Bronchial epithelial cell (primary cell): ENCODE results near the gene PAOX. TPM values are rescaled to one million over a fixed set of nuclear protein-coding genes. Genes with fewer than 3 reads are reported as not detected.

Source experiments
- DNase-seq: peaks from one replicate; pipeline ENCODE4 v3.0.0-alpha.2; 2010; ENCODE audit warnings: low read depth
- FAIRE-seq: peaks from 2 replicates; lab custom pipeline; 2011; peaks lifted over from hg19 to GRCh38; lab: Jason Lieb, UNC
- H3K27me3 ChIP-seq: 2 replicates; pipeline ENCODE4 v1.5.1; 2011; ENCODE audit warnings: low read length; ENCODE audit not compliant: control insufficient read depth, insufficient read depth
- H3K36me3 ChIP-seq: 2 replicates; pipeline ENCODE4 v1.5.1; 2011; ENCODE audit warnings: low read length; ENCODE audit not compliant: control insufficient read depth, insufficient read depth
- H3K4me3 ChIP-seq: 2 replicates; pipeline ENCODE4 v1.5.1; 2011; ENCODE audit warnings: mild to moderate bottlenecking, low read depth, low read length, control low read depth
- CTCF ChIP-seq: IDR thresholded peaks from 2 replicates; pipeline ENCODE4 v1.5.1; 2011; ENCODE audit warnings: mild to moderate bottlenecking, moderate library complexity, low read length, control low read depth, inconsistent platforms; ENCODE audit not compliant: insufficient read depth, severe bottlenecking
- total RNA-seq: library from RNA; depleted of rRNA; stranded (reverse); fragments of >200 nt; gene quantifications from 2 replicates; pipeline ENCODE4 v1.2.1, GENCODE V29; 2014

PAOX gene
- total RNA-seq, 1 donor from 2014 or later = 5.0 TPM

- DNase-seq = no peak
- H3K27me3 ChIP-seq = no peaks in the 10 kb centered on the region
- no peaks in the 10 kb centered on the region for H3K36me3 ChIP-seq
- H3K4me3 ChIP-seq = peak overlapping the region; percentile 52
- no peak for FAIRE-seq
- TF ChIP-seq CTCF = no peak
Measured at GRCh38 chr10:133356549-133357284, 22.3 kb upstream of the PAOX start.

GRCh38 chr10:133357285-133358161, 21.5 kb upstream of the PAOX start, which contains the start of gene FUOM:
Gene FUOM, minus strand, starts transcription at chr10:133358019. Its CDS starts 12 bp downstream, at chr10:133358007.
- TF ChIP-seq CTCF = no peak
- H3K36me3 ChIP-seq = peaks cover 2% of the 10 kb centered on the region
- no peaks in the 10 kb centered on the region for H3K27me3 ChIP-seq
- H3K4me3 ChIP-seq = peak within 1 kb of the TSS; percentile 52
- FAIRE-seq = no peak
- no peak for DNase-seq

- FAIRE-seq (no peak), DNase-seq (no peak)
- peaks cover 5% of the 10 kb centered on the region for H3K36me3 ChIP-seq
- TF ChIP-seq CTCF = no peak
- H3K4me3 ChIP-seq = no peak overlapping the region
- H3K27me3 ChIP-seq = no peaks in the 10 kb centered on the region
Measured at GRCh38 chr10:133358162-133358924, 20.7 kb upstream of the PAOX start.

- peaks cover 5% of the 10 kb centered on the region for H3K36me3 ChIP-seq
- FAIRE-seq (no peak), DNase-seq (no peak)
- H3K27me3 ChIP-seq = no peaks in the 10 kb centered on the region
- H3K4me3 ChIP-seq = no peak overlapping the region
- TF ChIP-seq CTCF = no peak
Measured at GRCh38 chr10:133358925-133359310, 20.1 kb upstream of the PAOX start.

GRCh38 chr10:133359554-133359971, 19.5 kb upstream of the PAOX start:
- DNase-seq (peak; percentile 15), FAIRE-seq (no peak)
- Histone ChIP-seq H3K4me3 (no peak overlapping the region), H3K36me3 (peaks cover 5% of the 10 kb centered on the region), H3K27me3 (no peaks in the 10 kb centered on the region)
- TF ChIP-seq CTCF = no peak
